ENCODE results near the gene SHH.

DNA sequence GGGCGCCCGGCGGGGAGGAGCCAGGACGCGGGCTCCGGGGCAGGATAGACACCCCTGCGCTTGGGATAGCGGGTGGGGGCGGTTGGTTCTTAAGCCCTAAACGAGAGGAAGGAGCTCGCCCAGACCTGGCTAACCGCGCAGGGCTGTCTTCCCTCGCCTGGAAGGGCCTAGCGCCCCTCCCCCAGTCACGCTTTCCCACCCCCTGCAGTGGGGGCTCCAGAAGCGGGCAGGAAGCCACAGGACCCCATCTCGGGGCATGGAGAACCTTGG, 6.5 kb downstream of the SHH start:
- TF ChIP-seq EZH2 (conservative IDR thresholded peaks at IDR 0.05; ENCODE audit: low read depth, low read length) (no peak), ZFP36 (IDR thresholded peaks at IDR 0.05; ENCODE audit: borderline replicate concordance, low read depth, low read length, partially characterized antibody) (no peak), ELF4 (CRISPR knock-in tag; IDR thresholded peaks at IDR 0.05; ENCODE audit: borderline replicate concordance) (no peak), EP300 (IDR thresholded peaks at IDR 0.05; ENCODE audit: low read depth in 2 of 2, low read length in 2 of 2) (no peak), EP300 (CRISPR knock-in tag; IDR thresholded peaks at IDR 0.05; ENCODE audit: borderline replicate concordance) (no peak), TAF1 (CRISPR knock-in tag; IDR thresholded peaks at IDR 0.05) (no peak), HMG20A (CRISPR knock-in tag; IDR thresholded peaks at IDR 0.05; ENCODE audit: borderline replicate concordance) (no peak), HOXA9 (CRISPR knock-in tag; IDR thresholded peaks at IDR 0.05; ENCODE audit: borderline replicate concordance) (no peak)
- TF ChIP-seq, protein P1, sequence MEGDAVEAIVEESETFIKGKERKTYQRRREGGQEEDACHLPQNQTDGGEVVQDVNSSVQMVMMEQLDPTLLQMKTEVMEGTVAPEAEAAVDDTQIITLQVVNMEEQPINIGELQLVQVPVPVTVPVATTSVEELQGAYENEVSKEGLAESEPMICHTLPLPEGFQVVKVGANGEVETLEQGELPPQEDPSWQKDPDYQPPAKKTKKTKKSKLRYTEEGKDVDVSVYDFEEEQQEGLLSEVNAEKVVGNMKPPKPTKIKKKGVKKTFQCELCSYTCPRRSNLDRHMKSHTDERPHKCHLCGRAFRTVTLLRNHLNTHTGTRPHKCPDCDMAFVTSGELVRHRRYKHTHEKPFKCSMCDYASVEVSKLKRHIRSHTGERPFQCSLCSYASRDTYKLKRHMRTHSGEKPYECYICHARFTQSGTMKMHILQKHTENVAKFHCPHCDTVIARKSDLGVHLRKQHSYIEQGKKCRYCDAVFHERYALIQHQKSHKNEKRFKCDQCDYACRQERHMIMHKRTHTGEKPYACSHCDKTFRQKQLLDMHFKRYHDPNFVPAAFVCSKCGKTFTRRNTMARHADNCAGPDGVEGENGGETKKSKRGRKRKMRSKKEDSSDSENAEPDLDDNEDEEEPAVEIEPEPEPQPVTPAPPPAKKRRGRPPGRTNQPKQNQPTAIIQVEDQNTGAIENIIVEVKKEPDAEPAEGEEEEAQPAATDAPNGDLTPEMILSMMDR (CRISPR knock-in tag; IDR thresholded peaks at IDR 0.05) = no peak

Data from HepG2 (cell line).